M059J (cell line): Measurements from ENCODE around the gene ZNF628. TPM values are rescaled to one million over a fixed set of nuclear protein-coding genes. Genes with fewer than 3 reads are reported as not detected.
"Not testable (repeated sequence)": the region's sequence is repeated elsewhere in the genome, so short reads cannot be mapped to it uniquely, and the experiment has no call there.

Experiments
- DNase-seq: peaks from one replicate; pipeline ENCODE4 v3.0.0-alpha.2; 2012; ENCODE audit warnings: low read depth
- total RNA-seq: library from RNA; depleted of rRNA; stranded (reverse); fragments of >200 nt; shearing (Covaris generic); gene quantifications from 2 replicates; pipeline ENCODE4 v1.2.3, GENCODE V29; 2014; rRNA removed

Gene ZNF628
- 8.8 and 13.9 TPM in 2 replicates for total RNA-seq

DNA sequence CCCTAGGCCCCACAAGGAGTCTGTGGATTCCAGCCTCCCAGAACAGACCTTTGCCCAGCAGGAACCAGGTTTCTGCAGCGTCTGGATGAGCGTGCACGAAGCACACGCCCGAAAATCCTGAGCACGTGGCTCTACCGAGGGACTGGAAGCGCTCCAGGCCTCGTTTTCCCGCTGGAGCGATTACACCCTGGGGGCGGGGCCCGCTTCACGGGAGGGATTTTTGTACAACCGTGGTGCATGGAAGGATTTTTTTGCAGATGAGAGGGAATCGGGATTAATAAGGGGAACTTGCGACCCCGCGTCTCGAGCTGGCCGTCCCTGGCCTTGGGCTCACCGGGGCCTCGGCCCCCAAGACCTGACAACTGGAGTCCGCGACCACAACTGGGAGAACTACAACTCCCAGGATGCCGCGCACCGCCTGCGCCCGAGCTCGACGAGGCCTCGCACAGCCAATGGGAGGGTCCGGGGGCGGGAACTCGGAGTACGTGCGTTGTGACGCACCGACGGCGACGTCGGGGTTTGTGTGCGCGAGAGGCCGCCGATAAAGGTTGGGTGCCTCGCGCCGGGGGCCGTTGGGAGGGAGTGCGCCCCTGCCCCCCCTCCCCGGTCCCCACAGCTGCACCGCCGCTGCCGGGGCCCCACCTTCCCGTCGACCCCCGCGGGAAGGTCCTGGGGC lies at the start of gene ZNF628:
Gene ZNF628, plus strand, starts transcription at position 518 of the 676 bp plus-strand sequence. CDS start 3,294 bp downstream, outside the sequence.
- peak; percentile 98 for DNase-seq

DNA sequence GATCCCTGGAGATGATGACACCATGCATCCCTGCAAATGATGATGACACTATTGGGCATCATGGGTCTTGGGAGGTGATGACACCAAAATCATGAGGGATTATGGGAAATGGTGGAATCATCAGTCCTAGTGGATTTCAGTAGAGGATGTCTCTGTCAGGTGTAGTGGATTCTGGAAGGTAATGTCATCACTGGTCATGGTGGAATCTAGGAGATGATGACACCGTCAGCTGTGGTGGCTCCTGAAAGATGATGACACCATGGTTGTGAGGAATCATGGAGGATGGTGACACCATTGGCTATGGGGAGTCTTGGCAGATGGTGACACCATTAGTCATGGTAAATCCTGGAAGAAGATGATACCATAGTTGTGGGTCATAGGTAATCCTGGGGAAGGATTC lies 45.2 kb upstream of the ZNF628 start:
- DNase-seq: no peak

DNA sequence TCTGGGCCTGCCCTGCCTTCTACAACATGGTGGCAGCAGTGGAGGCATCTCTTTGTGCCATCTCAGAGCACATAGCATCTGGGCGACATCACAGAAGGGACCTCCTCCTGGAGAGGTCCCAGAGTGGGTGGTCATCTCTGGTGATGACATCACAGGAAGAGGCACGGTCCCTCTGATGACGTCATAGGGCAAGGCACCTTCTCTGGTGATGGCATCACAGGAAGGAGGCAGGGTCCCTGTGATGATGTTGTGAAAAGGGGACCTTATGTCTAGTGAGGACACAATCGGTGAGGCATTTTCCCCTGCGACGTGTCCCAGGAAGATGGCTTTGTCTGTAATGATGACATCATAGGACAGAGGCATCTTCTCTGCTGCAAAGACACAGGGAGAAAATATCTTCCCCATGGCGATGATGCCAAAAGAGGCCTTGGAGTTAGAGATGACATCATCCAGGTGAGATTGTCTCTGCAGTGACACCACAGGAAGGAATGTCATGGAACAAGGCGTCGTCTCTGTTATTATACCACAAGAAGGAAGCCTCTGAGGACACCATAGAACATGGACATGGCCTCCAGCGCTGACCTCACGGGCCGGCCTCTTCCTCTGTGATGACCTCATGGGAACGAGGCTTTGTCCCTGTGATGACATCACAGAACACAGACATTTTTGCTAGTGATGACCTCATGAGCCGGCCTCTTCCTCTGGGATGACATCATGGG lies 44.0 kb upstream of the ZNF628 start:
- no peak for DNase-seq

DNA sequence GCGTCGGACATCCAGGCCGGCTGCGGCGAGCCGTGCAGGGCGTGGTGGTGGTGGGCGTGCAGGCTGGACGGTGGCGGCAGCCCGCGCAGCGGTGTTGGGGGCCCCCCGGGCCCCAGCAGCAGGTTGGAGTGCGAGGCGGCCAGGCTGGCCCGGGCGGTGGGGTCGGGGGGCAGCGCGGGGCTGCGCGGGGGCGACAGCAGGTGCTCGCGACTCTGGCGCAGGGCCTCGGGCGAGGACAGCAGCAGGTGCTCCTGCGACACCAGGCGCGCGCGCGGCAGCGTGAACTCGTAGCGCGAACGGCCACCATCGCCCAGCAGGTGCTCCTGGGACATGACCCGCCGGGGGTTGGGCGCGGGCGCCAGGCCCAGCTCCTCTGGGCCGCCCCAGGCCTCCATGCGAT lies 43.1 kb upstream of the ZNF628 start:
- no peak for DNase-seq

DNA sequence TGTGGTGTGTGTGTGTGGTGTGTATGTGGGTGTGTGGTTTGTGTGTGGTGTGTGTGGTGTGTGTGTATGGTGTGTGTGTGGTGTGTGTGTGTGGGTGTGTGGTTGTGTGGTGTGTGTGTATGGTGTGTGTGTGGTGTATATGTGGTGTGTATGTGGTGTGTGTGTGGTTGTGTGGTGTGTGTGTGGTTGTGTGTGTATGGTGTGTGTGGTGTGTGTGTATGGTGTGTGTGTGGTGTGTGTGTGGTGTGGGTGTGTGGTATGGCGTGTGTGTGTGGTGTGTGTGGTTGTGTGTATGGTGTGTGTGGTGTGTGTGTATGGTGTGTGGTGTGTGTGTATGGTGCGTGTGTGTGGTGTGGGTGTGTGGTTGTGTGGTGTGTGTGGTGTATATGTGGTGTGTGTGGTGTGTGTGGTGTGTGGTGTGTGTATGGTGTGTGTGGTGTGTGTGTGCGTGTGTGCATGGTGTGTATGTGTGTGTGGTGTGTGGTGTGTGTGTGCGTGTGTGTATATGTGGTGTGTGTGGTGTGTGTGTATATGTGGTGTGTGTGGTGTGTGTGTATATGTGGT lies 42.0 kb upstream of the ZNF628 start:
- no peak for DNase-seq

DNA sequence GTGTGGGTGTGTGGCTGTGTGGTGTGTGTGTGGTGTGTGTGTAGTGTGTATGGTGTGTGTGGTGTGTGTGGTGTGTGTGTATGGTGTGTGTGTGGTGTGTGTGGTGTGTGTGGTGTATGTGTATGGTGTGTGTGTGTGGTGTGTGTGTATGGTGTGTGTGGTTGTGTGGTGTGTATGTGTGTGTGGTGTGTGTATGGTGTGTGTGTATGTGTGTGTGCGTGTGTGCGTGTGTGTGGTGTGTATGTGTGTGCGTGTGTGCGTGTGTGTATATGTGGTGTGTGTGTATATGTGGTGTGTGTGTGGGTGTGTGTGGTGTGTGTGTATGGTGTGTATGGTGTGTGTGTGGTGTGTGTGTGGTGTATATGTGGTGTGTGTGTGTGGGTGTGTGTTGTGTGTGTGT lies 41.4 kb upstream of the ZNF628 start:
- no peak for DNase-seq

DNA sequence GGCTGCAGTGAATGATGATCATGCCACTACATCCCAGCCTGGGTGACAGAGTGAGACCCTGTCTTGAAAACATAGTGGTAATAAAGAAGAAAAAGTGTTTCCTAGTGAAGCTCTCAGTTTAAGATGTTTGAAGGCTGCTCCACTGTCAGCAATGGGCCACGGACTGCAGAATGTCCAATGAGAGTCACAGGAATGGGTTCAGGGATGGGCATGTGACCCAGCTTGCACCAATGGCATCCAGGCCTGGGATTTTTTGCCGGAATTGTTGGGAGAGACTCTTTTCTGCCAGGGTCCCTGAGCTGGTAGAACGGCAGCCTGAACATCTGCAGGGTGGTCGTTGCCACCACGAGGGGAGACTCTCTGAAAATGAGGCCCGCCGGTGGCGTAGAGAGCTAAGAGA lies 39.6 kb upstream of the ZNF628 start:
- DNase-seq: no peak

DNA sequence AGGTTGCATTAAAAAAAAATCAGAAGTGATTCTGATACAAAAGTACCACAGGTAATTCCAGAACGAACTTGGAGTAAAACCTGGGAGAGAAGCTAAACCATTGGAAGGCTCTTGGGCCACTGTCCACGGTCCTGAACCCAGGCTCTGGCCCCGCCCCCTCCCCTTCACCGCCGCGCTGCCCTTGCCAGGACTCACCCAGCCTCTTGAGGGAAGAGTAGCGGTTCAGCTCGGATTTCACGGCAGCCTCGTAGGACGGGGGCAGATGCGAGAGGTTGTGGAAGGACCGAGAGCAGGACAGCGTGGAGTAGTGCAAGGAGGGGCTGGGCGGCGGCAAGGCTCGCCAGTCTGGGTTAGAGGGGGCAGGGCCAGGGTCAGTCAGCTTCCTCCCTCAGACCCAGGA lies 39.0 kb upstream of the ZNF628 start:
- DNase-seq: peak; percentile 74

DNA sequence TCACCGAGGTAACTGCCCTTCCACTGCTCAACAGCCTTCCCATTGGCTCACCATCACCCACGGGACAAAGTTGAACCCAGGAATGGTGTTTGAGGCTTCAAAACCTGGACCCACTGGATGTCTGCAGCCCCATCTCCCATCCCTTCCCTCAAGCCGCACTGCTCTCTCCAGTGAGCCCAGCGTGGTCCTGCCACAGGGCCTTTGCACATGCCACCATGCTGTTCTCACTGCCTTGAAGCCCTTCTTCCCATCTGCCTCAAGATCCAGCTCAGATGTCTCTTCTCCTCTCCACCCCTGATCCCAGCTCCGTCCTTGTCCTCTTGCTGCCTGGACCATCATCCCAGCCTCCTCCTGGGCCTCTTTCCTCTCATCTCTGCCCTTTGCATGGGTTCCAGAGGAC lies 37.4 kb upstream of the ZNF628 start:
- no peak for DNase-seq

DNA sequence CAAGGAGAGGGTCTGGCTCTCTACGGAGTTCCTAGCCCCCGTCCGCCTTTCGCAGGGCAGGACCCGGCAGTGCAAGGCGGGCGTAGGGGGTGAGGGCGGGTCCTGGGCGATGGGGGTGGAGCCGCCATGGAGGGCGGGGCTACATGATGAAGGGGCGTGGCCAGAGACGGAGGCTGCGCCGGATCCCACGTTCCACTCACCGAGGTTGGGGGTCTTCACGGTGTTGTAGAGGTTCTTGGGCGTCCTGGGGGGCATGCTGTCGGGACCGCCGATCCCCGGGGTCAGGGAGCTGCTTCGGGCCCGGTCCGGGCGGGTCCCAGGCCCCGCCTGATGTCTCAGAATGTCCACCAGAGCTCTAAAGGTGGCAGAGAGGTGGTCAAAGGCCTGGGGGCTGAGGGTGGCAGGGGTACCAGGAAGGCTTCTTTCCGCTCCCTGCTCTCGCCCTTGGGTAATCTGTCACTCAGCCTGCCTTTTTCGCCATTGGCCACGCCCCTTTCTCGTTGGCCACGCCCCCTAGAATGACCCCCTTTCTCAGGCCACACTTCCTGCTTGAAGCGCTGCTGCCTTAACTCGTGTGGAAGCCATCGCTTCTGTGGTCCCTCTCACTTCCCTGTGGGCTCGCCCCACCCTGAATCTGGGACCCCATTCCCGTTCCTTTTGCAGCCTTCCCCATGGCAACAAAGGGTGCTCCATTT lies 35.9 kb upstream of the ZNF628 start:
- DNase-seq: no peak

DNA sequence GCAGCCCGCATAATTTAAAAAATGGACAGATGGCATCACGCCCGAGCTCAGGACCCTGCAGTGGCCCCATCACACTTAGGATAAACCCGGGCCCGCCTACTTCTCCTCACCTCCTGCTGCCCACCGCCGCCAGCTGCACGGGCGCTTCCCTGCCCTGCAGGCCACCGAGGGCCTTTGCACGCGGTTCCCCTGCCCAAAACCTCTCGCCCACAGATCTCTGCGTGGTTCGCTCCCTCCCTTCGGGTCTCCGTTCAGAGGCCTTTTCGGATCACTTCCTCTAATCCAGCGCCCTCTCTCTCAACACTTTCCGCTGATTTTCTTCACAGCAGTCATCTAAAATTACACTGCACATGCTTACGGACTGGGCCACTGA lies 35.1 kb upstream of the ZNF628 start:
- DNase-seq: no peak

DNA sequence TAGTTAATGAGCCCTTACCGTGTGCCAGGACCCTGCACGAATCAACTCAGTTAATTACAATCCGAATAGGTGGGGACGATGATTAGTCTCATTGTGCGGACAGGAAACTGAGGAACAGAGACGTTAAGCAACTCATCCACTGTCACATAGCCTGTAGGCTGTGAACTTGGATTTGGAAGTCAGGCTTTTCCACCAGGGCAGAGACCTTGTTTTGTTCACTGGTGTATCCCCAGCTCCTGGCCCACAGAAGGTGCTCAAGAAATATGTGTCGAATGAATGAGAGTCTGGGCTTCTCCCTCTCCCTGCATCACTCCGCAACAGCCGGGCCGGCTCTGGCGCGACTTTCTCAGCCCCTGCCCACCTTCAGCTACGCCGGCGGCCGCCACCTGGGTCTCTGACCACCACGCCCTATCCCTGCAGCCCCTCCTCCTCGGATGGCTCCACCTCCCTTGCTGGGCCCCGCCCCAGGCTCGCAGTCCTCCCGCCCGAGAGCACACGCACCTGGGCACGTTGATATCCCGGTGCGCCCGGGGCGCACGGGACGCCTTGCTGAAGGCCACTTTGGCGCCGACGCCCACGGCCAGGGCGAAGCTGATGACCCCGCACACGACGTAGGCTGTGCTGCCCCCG lies 34.6 kb upstream of the ZNF628 start:
- no peak for DNase-seq

DNA sequence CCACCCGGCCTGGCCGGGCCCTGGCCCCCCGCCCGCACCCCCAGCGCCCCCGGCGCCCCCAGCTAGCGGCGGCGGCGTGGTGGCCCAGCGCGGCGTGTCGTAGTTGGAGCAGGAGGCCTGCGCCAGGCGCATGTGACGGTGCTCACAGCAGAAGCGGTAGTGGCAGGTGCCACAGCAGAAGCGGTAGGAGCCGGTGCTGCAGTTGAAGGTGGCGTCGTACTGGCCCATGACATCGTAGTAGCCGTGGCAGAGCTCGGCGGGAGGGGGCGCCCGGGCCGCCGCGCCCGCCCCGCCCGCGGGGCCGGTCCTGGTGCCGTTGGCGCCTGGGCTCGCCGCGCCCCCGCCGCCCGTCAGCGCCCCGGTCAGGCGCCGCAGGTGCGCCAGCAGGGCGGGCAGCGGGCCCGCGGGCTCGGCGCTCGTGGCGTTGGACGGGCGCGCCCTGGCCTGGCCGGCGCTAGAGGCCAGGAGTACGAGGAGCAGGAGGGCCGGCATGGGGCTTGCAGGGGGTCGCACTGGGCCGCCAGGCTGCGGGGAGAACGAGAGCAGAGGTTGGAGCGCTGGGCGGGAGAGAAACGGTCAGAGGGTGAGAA lies 34.0 kb upstream of the ZNF628 start:
- DNase-seq: no peak

DNA sequence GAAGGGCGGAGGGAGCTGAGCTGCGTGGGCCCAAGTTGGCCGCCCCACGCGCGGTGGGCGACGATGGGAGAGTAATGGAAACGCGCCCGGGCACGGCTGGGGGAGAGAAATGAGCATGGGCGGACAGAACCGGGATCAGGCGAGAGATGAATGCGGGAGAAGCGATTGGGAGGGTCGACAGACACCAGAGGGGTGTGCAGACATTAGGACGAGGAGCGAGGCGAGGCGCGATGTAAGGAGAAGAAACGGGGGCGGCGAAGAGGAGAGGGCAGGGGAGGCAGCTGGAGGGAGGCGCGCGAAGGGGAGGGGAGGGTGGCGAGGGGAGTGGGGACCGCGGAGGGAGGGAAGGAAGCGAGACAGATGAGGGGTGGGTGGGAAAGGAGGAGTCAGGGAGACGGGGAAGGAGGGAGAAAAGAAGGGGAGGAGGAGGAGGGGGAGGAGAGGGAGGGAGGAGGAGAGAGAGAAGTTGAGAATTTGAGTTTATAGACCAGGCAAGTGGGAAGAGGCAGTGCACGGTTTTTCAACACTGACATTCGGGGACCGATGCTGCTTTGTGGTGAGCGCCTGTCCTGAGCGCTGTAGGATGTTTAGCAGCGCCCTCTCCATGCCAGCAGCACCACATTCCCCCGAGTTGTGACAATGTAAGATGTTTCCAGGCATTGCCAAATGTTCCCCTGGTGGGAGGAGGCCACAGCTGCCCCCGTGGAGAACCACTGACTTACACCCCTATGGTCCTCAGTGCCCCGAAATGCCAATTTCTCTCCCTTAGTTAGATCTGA lies 33.2 kb upstream of the ZNF628 start, which contains the start of gene SHISA7:
Gene SHISA7, minus strand, starts transcription at position 256 of the 779 bp plus-strand sequence. CDS start 437 bp downstream, outside the sequence.
- DNase-seq: no peak

DNA sequence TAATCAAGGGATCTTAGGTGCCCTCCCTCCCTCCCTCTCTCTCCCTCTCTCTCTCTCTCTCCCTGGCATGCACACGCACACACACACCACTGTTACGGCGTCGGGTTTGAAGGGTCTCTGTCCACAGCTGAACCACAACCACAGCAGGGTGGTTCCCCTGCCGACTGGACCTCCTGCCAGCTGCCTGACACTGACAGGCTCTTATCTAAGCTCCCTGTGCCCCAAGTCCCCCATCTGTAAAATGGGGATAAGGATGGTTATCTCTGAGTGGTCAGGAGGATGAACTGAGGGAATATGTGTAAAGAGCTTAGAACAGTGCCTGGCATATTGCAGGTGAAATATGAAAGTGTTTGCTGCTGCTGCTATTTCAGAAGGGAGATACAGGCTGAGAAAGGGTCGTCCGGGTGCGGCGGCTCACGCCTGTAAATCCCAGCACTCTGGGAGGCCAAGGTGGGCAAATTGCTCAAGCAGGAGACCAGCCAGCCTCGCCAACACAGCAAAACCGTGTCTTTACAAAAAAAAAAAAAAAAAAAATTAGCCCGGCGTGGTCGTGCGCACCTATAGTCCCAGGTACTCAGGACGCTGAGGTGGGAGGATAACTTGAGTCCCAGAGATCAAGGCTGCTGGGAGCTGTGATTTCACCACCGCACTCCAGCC lies 32.5 kb upstream of the ZNF628 start:
- DNase-seq: no peak

DNA sequence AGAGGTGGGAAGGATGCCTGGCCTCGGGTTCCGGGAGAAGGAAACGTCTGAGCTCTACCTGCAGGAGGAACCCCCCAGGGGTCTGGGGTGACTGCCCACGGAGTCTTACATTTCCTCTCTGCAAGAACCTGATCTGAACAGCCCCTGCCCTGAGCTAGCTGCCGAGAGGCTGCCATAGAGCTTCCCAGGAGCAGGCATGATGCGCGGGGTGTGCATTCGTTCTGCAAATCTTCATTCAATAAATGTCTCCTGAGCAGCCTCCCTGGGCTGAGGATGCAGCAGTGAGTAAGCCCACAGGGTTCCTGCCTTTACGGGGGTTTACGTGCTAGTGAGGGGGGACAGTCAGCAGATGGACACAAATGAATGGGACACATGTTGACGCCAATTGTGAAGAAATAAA lies 31.8 kb upstream of the ZNF628 start:
- DNase-seq: no peak

DNA sequence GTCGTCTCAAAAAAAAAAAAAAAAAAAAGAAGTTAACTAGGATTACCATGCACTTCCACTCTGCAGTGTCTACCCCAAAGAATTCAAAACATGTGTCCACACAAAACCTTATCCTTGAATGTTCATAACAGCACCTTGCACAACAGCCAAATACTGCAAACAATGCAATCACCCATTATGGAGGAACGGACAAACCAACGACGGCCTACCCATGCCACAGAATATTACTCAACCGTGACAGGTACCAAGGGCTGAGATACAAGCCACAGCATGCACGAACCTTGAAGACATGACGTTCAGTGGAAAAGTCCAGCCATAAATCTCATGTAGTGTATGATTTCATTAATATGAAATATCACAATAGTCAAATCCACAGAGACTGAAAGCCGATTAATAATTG lies 30.4 kb upstream of the ZNF628 start:
- DNase-seq: no peak

DNA sequence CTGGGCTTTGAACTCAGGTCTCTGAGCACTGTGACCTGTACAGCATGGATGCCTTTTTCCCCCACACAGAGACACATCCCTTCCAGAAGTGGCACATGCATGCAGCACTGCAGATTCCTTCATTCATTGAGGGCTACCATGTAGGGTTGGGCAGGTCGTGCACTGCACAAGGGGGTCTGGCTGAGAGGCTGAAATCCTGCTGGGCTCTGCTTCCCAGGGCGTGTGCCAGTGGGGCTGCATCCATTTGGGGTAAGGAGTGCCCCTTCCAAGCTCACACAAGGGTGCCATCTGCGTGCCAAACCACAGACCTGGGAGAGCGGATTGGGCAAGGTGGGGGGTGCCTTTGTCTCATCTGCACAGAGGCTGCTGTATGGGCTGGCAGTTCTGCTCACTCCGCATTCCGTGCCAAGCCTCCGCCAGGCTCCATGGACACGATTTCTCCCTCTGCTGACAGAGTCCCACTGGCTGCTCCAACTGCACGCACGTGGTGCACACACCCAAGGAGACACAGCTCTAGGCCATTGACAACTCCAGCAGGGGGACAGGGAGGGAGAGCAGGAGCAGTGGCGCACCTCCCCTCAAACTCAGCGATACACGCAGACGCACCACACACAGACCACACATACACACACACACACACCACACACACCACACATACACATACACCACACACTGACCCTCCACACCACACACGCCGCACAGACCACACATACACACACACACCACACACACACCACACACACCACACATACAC lies 28.8 kb upstream of the ZNF628 start:
- peak; percentile 76 for DNase-seq

DNA sequence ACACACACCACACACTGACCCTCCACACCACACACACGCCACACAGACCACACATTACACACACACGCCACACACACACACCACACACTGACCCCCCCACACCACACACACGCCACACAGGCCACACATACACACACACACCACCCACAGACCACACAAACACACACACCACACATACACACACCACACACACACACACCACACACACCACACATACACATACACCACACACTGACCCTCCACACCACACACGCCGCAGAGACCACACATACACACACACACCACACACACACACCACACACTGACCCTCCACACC lies 28.3 kb upstream of the ZNF628 start:
- not testable (repeated sequence) for DNase-seq

DNA sequence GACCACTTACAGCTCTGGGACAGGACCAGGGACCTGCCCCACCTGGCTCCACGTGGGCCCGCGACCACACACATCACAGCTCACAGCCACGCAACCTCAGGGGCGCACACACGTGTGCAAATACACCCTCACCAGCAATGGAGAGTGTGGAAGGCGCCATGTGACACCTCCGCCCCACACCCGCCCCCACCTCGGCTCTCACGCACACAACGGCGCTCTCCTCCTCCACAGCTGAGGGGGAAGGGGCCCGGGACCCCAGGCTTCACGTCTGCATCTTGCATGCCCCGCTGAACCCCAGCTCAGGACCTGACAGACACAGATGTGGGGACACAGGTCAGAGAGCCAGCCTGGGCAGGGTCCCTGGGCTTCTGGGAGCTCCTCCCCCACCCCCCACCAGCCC lies 26.9 kb upstream of the ZNF628 start:
- no peak for DNase-seq
